ENCODE results near the gene PLEKHA7.
"Not testable (repeated sequence)": the region's sequence is repeated elsewhere in the genome, so short reads cannot be mapped to it uniquely, and the experiment has no call there.

The PLEKHA7 gene

GRCh38 chr11:16921019-16921418, 93.2 kb downstream of the PLEKHA7 start:
- no peak overlapping the region for H3K27ac Mint-ChIP-seq
- DNase-seq: no peak
- TF ChIP-seq CTCF (IDR thresholded peaks at IDR 0.05): no peak

GRCh38 chr11:16920559-16920958, 93.7 kb downstream of the PLEKHA7 start:
- H3K4me3 Mint-ChIP-seq: no peak overlapping the region
- H3K36me3 Mint-ChIP-seq (ENCODE audit: low read depth): no peaks in the 10 kb centered on the region
- H3K4me1 Mint-ChIP-seq: peaks cover 2% of the 10 kb centered on the region
- no peak for DNase-seq
- no peak overlapping the region for H3K27ac Mint-ChIP-seq
- peaks cover 82% of the 10 kb centered on the region for H3K27me3 Mint-ChIP-seq (ENCODE audit: low read depth, poor library complexity)
- peaks cover 9% of the 10 kb centered on the region for H3K9me3 Mint-ChIP-seq
- no peak for TF ChIP-seq CTCF (IDR thresholded peaks at IDR 0.05)

More at GRCh38 chr11:16921019-16921418, 93.2 kb downstream of the PLEKHA7 start:
- no peaks in the 10 kb centered on the region for H3K36me3 Mint-ChIP-seq (ENCODE audit: low read depth)
- H3K4me3 Mint-ChIP-seq: no peak overlapping the region
- peaks cover 9% of the 10 kb centered on the region for H3K9me3 Mint-ChIP-seq
- H3K4me1 Mint-ChIP-seq: peaks cover 6% of the 10 kb centered on the region
- peaks cover 85% of the 10 kb centered on the region for H3K27me3 Mint-ChIP-seq (ENCODE audit: low read depth, poor library complexity)

- peaks cover 72% of the 10 kb centered on the region for H3K27me3 Mint-ChIP-seq (ENCODE audit: low read depth, poor library complexity)
- H3K27ac Mint-ChIP-seq; H3K4me3 Mint-ChIP-seq; H3K9me3 Mint-ChIP-seq; H3K36me3 Mint-ChIP-seq (ENCODE audit: low read depth); H3K4me1 Mint-ChIP-seq; DNase-seq: not testable (repeated sequence)
Observed at GRCh38 chr11:16918543-16919182, 95.6 kb downstream of the PLEKHA7 start.

GRCh38 chr11:16917941-16918340, 96.3 kb downstream of the PLEKHA7 start:
- no peak for DNase-seq
- peaks cover 9% of the 10 kb centered on the region for H3K9me3 Mint-ChIP-seq
- no peak overlapping the region for H3K27ac Mint-ChIP-seq
- TF ChIP-seq CTCF (IDR thresholded peaks at IDR 0.05): no peak
- H3K27me3 Mint-ChIP-seq (ENCODE audit: low read depth, poor library complexity): peaks cover 67% of the 10 kb centered on the region
- no peaks in the 10 kb centered on the region for H3K36me3 Mint-ChIP-seq (ENCODE audit: low read depth)
- no peaks in the 10 kb centered on the region for H3K4me1 Mint-ChIP-seq
- no peak overlapping the region for H3K4me3 Mint-ChIP-seq

- no peak for TF ChIP-seq CTCF (IDR thresholded peaks at IDR 0.05)
- H3K9me3 Mint-ChIP-seq: peaks cover 9% of the 10 kb centered on the region
- no peaks in the 10 kb centered on the region for H3K4me1 Mint-ChIP-seq
- no peak overlapping the region for H3K27ac Mint-ChIP-seq
- H3K4me3 Mint-ChIP-seq: no peak overlapping the region
- H3K27me3 Mint-ChIP-seq (ENCODE audit: low read depth, poor library complexity): peaks cover 36% of the 10 kb centered on the region
- no peak for DNase-seq
- no peaks in the 10 kb centered on the region for H3K36me3 Mint-ChIP-seq (ENCODE audit: low read depth)
Observed at GRCh38 chr11:16912692-16913111, 101.5 kb downstream of the PLEKHA7 start.

GRCh38 chr11:16911658-16912057, 102.6 kb downstream of the PLEKHA7 start:
- Mint-ChIP-seq H3K27ac (no peak overlapping the region), H3K27me3 (ENCODE audit: low read depth, poor library complexity) (peaks cover 29% of the 10 kb centered on the region), H3K4me3 (no peak overlapping the region), H3K36me3 (ENCODE audit: low read depth) (no peaks in the 10 kb centered on the region), H3K4me1 (no peaks in the 10 kb centered on the region), H3K9me3 (peaks cover 3% of the 10 kb centered on the region)
- no peak for TF ChIP-seq CTCF (IDR thresholded peaks at IDR 0.05)
- no peak for DNase-seq
